ENCODE data around the gene RGS13. TPM values are rescaled to one million over a fixed set of nuclear protein-coding genes. Genes with fewer than 3 reads are reported as not detected.

Gene RGS13
- total and polyA plus RNA-seq, 10 of the 15 experiments (the other 5 are each of a cell fraction or from before 2014, with no cell fraction given): 0.23 to 16.0 (median 0.36) TPM; not detected in 1

GRCh38 chr1:192604979-192605620, 30.8 kb upstream of the RGS13 start (continued):
- TF ChIP-seq, protein P1, sequence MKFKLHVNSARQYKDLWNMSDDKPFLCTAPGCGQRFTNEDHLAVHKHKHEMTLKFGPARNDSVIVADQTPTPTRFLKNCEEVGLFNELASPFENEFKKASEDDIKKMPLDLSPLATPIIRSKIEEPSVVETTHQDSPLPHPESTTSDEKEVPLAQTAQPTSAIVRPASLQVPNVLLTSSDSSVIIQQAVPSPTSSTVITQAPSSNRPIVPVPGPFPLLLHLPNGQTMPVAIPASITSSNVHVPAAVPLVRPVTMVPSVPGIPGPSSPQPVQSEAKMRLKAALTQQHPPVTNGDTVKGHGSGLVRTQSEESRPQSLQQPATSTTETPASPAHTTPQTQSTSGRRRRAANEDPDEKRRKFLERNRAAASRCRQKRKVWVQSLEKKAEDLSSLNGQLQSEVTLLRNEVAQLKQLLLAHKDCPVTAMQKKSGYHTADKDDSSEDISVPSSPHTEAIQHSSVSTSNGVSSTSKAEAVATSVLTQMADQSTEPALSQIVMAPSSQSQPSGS (IDR thresholded peaks at IDR 0.05; ENCODE audit: low read length): peak; percentile 71; the same call in 1 of the 2 replicates
- TF ChIP-seq BCL11A (IDR thresholded peaks at IDR 0.05; ENCODE audit: low read depth, low read length): peak; percentile 76
- peak; percentile 90 for TF ChIP-seq ZNF384 (IDR thresholded peaks at IDR 0.05; ENCODE audit: borderline replicate concordance, low read depth, low read length)
- TF ChIP-seq JUNB (IDR thresholded peaks at IDR 0.05): peak; percentile 5; the same call in 1 of the 2 replicates
- TF ChIP-seq SMAD1 (IDR thresholded peaks at IDR 0.05; ENCODE audit: low read depth, partially characterized antibody): peak; percentile 81
- TF ChIP-seq ZBTB40 (IDR thresholded peaks at IDR 0.05; ENCODE audit: borderline replicate concordance): peak; percentile 71; the same call in 1 of the 2 replicates
- peak; percentile 77 to 82 for TF ChIP-seq BHLHE40 (IDR thresholded peaks at IDR 0.05; ENCODE audit: borderline replicate concordance in 1 of 2, low read depth in 2 of 2, low read length in 1 of 2)
- no peak for TF ChIP-seq USF1 (IDR thresholded peaks at IDR 0.05; ENCODE audit: borderline replicate concordance, extremely low read length, insufficient read depth, low read depth, low read length)
- peak; percentile 65; the same call in 1 of the 2 replicates for TF ChIP-seq FOXM1 (IDR thresholded peaks at IDR 0.05; ENCODE audit: low read depth, low read length)
- peak; percentile 73 for TF ChIP-seq NBN (IDR thresholded peaks at IDR 0.05)
- TF ChIP-seq, protein P2, sequence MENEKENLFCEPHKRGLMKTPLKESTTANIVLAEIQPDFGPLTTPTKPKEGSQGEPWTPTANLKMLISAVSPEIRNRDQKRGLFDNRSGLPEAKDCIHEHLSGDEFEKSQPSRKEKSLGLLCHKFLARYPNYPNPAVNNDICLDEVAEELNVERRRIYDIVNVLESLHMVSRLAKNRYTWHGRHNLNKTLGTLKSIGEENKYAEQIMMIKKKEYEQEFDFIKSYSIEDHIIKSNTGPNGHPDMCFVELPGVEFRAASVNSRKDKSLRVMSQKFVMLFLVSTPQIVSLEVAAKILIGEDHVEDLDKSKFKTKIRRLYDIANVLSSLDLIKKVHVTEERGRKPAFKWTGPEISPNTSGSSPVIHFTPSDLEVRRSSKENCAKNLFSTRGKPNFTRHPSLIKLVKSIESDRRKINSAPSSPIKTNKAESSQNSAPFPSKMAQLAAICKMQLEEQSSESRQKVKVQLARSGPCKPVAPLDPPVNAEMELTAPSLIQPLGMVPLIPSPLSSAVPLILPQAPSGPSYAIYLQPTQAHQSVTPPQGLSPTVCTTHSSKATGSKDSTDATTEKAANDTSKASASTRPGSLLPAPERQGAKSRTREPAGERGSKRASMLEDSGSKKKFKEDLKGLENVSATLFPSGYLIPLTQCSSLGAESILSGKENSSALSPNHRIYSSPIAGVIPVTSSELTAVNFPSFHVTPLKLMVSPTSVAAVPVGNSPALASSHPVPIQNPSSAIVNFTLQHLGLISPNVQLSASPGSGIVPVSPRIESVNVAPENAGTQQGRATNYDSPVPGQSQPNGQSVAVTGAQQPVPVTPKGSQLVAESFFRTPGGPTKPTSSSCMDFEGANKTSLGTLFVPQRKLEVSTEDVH (IDR thresholded peaks at IDR 0.05; ENCODE audit: low read depth, partially characterized antibody): peak; percentile 61
- TF ChIP-seq CREM (IDR thresholded peaks at IDR 0.05; ENCODE audit: low read depth): peak; percentile 86
- no peak for TF ChIP-seq RFX5 (IDR thresholded peaks at IDR 0.05; ENCODE audit: low read depth, low read length)
- 0 out of 2 replicates have a peak, but pooled peaks have one; percentile 15 for TF ChIP-seq RB1 (IDR thresholded peaks at IDR 0.05; ENCODE audit: borderline replicate concordance)
- TF ChIP-seq RUNX3 (IDR thresholded peaks at IDR 0.05; ENCODE audit: low read length): peak; percentile 92
